Upper lobe of left lung (tissue), 6 donors: ENCODE results near the gene PHTF1. TPM values are rescaled to one million over a fixed set of nuclear protein-coding genes. Genes with fewer than 3 reads are reported as not detected.
A peak's percentile ranks its signal among the peaks of the same experiment; 100 is the strongest.

Experiments
- ATAC-seq, 2 donors: fragments of 200-7000 bp; cut with Tn5 transposase; one replicate each; pipeline ENCODE4 v1.9.1; 2022; ENCODE audit warnings: mild to moderate bottlenecking in 2 of 2, moderate library complexity in 2 of 2; ENCODE audit not compliant: low FRiP score in 2 of 2
- DNase-seq, 2 donors: peaks; one replicate each; pipeline ENCODE4 v3.0.0-alpha.2; 2019 to 2020
- H3K27ac ChIP-seq, 4 donors: fragments of 200-600 bp; sonication (generic); one replicate each; pipeline ENCODE4 v1.5.1; 2016 to 2019
- H3K27me3 ChIP-seq, 4 donors: fragments of 200-600 bp; sonication (generic); one replicate each; pipeline ENCODE4 v1.5.1; 2017 to 2019
- H3K36me3 ChIP-seq, 4 donors: fragments of 200-600 bp; sonication (generic); one replicate each; pipeline ENCODE4 v1.5.1; 2016 to 2019
- H3K4me1 ChIP-seq, 4 donors: fragments of 200-600 bp; sonication (generic); one replicate each; pipeline ENCODE4 v1.5.1; 2018 to 2019
- H3K4me3 ChIP-seq, 4 donors: fragments of 200-600 bp; sonication (generic); one replicate each; pipeline ENCODE4 v1.5.1; 2017 to 2019; ENCODE audit warnings: mild to moderate bottlenecking in 2 of 4, moderate library complexity in 1 of 4
- H3K9me3 ChIP-seq, 4 donors: fragments of 200-600 bp; sonication (generic); one replicate each; pipeline ENCODE4 v1.5.1; 2018 to 2019
- EP300 ChIP-seq, 4 donors: sonication (generic); formaldehyde crosslinking; IDR thresholded peaks; one replicate each; pipeline ENCODE4 v1.5.1; 2017; ENCODE audit warnings: antibody characterized with exemption in 4 of 4, control low read depth in 2 of 4
- POLR2A ChIP-seq, 4 donors: fragments of 450-650 bp; IDR thresholded peaks; one replicate each; pipeline ENCODE4 v1.5.1; 2016 to 2017; ENCODE audit warnings: antibody characterized with exemption in 4 of 4, mild to moderate bottlenecking in 2 of 4
- POLR2AphosphoS5 ChIP-seq, 2 donors: sonication (generic); formaldehyde crosslinking; IDR thresholded peaks; one replicate each; pipeline ENCODE4 v1.5.1; 2017; ENCODE audit warnings: antibody characterized with exemption in 2 of 2
- WGBS, 2 donors: methylation state at CpG; one replicate each; pipeline ENCODE4 v1.1.5; 2017 to 2018; 5-methylcytosine and 5-hydroxymethylcytosine counted together
- total RNA-seq, 6 donors: library from RNA; depleted of rRNA in 4 of 6; stranded (reverse); fragments of >200 nt in 4 of 6; gene quantifications; one replicate each; pipeline versions ENCODE4 v1.1.0 to v1.2.1, GENCODE V29; 2016 to 2021
- TF ChIP-seq, protein P1 (sequence below), 6 experiments: fragments of 450-650 bp in 4 of 6; fragments of 200-600 bp in 2 of 6; sonication (generic) in 2 of 6; IDR thresholded peaks; one replicate each; pipeline ENCODE4 v1.5.1; 2016 to 2019; ENCODE audit warnings: antibody characterized with exemption in 6 of 6
- donor health status: DM: no; HTN: no; CAD: no; lungs with moderate emphysema.
- donor health status: DM: no; HTN: yes; CAD: no; lungs with severe emphysema.

Gene PHTF1
- total RNA-seq, 6 donors from 2014 or later = 14.7 to 42.3 (median 22.7) TPM

DNA sequence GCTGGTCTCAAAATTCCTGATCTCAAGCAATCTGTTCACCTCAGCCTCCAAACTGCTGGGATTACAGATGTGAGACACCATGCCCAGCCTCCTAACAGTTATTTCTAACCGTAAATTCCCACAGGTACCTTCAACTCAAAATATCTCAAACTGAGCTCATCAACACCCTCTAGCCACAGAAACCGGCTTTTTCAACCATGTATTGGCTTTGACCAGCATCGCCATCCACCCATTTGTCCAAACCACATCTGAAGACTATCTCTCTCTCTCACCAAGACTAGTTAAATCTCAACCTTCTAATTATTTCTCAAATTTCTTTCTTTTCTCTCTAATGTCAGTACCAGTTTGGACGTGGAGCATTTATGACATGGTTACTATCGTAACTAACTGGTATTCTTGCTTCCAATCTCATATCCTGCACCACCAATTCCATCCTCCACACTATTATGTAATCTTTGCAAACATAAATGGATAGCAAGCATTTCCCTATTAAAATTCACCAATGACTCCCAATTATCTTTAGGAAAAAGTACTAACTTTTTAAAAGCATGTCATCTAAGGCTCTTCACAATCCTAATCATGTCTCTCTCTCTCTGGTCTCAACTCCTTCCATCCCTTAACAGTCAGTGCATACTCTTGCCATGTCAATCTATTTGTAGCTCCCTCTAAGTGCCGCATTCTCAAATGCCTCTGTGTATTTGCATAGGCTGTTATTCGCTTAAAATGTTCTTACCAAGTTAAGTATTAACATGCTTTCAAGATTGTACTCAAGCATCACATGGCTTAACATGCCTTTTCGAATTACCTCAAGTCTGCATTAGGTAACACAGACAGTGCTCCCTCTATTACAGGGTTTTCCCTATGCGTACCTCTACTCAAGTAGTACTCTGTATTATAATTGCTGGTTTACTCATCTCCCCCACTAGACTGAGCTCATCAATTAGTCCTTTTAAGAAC, 34.9 kb upstream of the PHTF1 start:
- TF ChIP-seq EP300 (IDR thresholded peaks at IDR 0.05) (peak in 1 of 4 donors; percentile 93), POLR2A (IDR thresholded peaks at IDR 0.05) (no peak), POLR2AphosphoS5 (IDR thresholded peaks at IDR 0.05) (peak in 1 of 2 donors; percentile 67)
- TF ChIP-seq, protein P1, sequence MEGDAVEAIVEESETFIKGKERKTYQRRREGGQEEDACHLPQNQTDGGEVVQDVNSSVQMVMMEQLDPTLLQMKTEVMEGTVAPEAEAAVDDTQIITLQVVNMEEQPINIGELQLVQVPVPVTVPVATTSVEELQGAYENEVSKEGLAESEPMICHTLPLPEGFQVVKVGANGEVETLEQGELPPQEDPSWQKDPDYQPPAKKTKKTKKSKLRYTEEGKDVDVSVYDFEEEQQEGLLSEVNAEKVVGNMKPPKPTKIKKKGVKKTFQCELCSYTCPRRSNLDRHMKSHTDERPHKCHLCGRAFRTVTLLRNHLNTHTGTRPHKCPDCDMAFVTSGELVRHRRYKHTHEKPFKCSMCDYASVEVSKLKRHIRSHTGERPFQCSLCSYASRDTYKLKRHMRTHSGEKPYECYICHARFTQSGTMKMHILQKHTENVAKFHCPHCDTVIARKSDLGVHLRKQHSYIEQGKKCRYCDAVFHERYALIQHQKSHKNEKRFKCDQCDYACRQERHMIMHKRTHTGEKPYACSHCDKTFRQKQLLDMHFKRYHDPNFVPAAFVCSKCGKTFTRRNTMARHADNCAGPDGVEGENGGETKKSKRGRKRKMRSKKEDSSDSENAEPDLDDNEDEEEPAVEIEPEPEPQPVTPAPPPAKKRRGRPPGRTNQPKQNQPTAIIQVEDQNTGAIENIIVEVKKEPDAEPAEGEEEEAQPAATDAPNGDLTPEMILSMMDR (IDR thresholded peaks at IDR 0.05) = no peak
- Histone ChIP-seq H3K36me3 (peaks cover 0 to 34% (median 2%) of the 10 kb centered on the region in 4 donors), H3K4me1 (peaks cover 30 to 36% (median 32%) of the 10 kb centered on the region in 4 donors), H3K9me3 (no peaks in the 10 kb centered on the region), H3K4me3 (no peak overlapping the region), H3K27me3 (no peaks in the 10 kb centered on the region), H3K27ac (peak overlapping the region; percentile 24 to 45 (median 35))
- WGBS, 2 donors = 80 to 84% methylated on average over 9 of the region's 9 CpGs
- ATAC-seq (peak; percentile 47 to 93), DNase-seq (peak in 1 of 2 donors; percentile 45)

DNA sequence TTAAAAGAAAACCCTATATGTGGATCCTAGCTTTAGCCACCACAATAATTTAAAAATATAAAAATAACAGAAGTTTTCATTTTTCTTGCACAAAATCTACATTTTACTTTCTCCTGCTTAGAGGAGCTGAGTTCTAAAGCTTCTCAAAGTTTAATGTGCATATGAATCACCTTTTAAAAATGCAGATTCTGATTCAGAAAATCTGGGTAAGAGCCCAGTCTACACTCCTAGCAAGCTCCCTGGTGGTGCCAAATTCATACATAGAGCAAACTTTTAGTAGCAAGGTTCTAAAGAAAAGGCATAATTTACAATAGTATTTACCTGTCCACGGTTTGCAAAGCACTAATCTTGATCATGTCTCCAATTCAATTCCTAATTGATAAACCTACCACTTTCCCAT, 33.7 kb upstream of the PHTF1 start:
- WGBS, 2 donors = 89 to 93% methylated on average over 1 of the region's 1 CpG

DNA sequence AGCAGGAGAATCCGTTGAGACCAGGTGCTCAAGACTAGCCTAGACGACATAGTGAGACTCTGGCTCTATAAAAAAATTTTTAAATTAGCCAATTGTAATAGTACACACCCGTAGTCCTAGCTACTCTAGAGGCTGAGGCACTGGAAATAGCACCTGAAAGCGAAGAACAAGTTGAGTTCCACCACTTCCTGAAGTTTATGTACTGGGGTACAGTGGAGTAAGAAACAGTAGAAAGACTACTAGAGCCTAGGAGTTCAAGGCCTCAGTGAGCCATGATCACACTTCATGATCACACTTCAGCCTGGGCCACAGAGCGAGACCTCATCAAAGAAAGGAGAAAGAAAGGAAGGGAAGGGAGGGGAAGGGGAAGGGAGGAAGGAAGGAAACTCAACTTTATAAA, 33.2 kb upstream of the PHTF1 start:
- peaks cover 0 to 30% (median under 1%) of the 10 kb centered on the region in 4 donors for H3K36me3 ChIP-seq
- TF ChIP-seq, protein P1 (IDR thresholded peaks at IDR 0.05) = no peak
- TF ChIP-seq POLR2AphosphoS5 (IDR thresholded peaks at IDR 0.05) (no peak), EP300 (IDR thresholded peaks at IDR 0.05) (no peak), POLR2A (IDR thresholded peaks at IDR 0.05) (no peak)
- ATAC-seq = no peak
- WGBS, 2 donors = 66 to 82% methylated on average over 5 of the region's 5 CpGs
- DNase-seq = no peak
- no peak overlapping the region for H3K4me3 ChIP-seq
- H3K27me3 ChIP-seq = no peaks in the 10 kb centered on the region
- H3K9me3 ChIP-seq = no peaks in the 10 kb centered on the region
- peaks cover 19 to 37% (median 27%) of the 10 kb centered on the region in 4 donors for H3K4me1 ChIP-seq
- peak overlapping the region in 1 of 4 donors; percentile 37 for H3K27ac ChIP-seq

More for the DNA sequence above, 33.7 kb upstream of the PHTF1 start:
- Histone ChIP-seq H3K4me3 (no peak overlapping the region), H3K27ac (peak overlapping the region in 1 of 4 donors; percentile 37), H3K9me3 (no peaks in the 10 kb centered on the region), H3K4me1 (peaks cover 24 to 40% (median 27%) of the 10 kb centered on the region in 4 donors), H3K36me3 (peaks cover 0 to 34% (median 2%) of the 10 kb centered on the region in 4 donors), H3K27me3 (no peaks in the 10 kb centered on the region)
- no peak for ATAC-seq
- no peak for DNase-seq
- TF ChIP-seq POLR2A (IDR thresholded peaks at IDR 0.05) = no peak
- TF ChIP-seq EP300 (IDR thresholded peaks at IDR 0.05) = no peak
- TF ChIP-seq, protein P1 (IDR thresholded peaks at IDR 0.05) = no peak
- no peak for TF ChIP-seq POLR2AphosphoS5 (IDR thresholded peaks at IDR 0.05)

DNA sequence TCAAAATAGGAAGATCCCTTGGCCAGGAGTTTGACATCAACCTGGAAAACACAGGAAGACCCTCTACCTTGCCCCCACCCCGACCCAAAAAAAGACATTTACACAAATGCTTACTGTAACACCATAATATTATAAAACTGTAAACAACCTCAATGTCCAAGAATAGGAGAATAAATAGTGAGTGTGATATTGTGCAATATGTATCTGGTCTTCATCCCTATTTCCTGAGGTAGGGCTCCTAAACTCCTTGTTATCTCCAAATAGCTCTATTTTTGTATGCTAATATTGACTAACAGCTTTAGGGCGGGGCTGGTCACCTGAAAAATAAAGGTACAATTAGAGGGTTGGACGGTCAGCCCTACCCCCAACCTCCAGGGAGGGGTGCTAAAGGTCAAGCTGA, 29.5 kb upstream of the PHTF1 start:
- Histone ChIP-seq H3K36me3 (peaks cover 0 to 3% (median 0%) of the 10 kb centered on the region in 4 donors), H3K27me3 (no peaks in the 10 kb centered on the region), H3K4me1 (peaks cover 22 to 56% (median 34%) of the 10 kb centered on the region in 4 donors), H3K9me3 (no peaks in the 10 kb centered on the region), H3K4me3 (no peak overlapping the region), H3K27ac (no peak overlapping the region)
- WGBS, 2 donors = 69 to 75% methylated on average over 3 of the region's 3 CpGs
- ATAC-seq (no peak), DNase-seq (no peak)
- TF ChIP-seq EP300 (IDR thresholded peaks at IDR 0.05) (no peak), POLR2A (IDR thresholded peaks at IDR 0.05) (no peak), POLR2AphosphoS5 (IDR thresholded peaks at IDR 0.05) (no peak)
- TF ChIP-seq, protein P1 (IDR thresholded peaks at IDR 0.05) = no peak
